Stimulated activated CD4-positive, alpha-beta T cell treated with anti-CD3 and anti-CD28 coated beads, Interleukin-12 subunit alpha, Interleukin-12 subunit beta, amount 100 ng/mL, for 24 hours (primary cell): ENCODE results near the gene MYLK2.
"Not testable (repeated sequence)": the region's sequence is repeated elsewhere in the genome, so short reads cannot be mapped to it uniquely, and the experiment has no call there.

Source experiments
- DNase-seq, 2 experiments: peaks; one replicate each; pipeline ENCODE4 v3.0.0-alpha.2; 2020; ENCODE audit warnings: low read depth in 2 of 2

Gene MYLK2

GRCh38 chr20:31819083-31819784 lies at the start of gene MYLK2:
MYLK2 (plus strand) TSS chr20:31819356; CDS start chr20:31819581, 225 bp downstream.
- DNase-seq: no peak

DNA sequence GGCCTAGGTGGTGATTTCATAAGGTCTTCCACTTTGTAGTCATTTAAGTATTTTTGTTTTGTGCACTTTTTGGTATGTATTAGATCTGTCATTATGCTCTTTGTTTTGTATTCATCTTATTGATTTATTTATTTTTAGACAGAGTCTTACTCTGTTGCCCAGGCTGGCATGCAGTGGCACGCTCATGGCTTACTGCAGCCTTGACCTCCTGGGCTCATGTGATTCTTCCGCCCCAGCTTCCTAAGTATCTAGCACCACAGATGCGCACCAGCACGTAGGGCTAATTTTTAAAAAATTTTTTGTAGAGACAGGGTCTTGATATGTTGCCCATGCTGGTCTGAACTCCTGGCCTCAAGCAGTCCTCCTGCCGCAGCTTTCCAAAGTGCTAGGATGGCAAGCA lies 49.5 kb upstream of the MYLK2 start:
- DNase-seq: no peak

- no peak for DNase-seq
Measured at GRCh38 chr20:31770243-31770642, 48.9 kb upstream of the MYLK2 start.

DNA sequence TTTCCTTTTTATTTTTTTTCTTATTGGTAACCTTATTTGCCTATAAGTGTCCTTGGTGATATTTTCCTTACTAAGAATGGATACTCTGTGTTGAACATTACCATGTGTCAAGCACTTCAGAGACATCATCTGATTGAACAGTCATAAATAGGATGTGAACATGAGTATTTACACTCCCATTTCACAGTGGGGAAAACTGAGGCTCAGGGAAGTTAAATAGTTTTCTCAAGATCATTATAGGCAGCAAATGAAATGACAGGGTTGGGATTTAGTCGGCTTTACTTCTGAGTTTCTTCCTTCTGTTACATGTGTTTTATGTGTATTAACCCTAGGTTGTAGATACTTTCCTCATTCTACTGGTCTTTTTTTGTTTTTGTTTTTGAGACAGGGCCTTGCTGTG lies 44.7 kb upstream of the MYLK2 start:
- no peak for DNase-seq

- no peak for DNase-seq
Measured at GRCh38 chr20:31780839-31781238, 38.3 kb upstream of the MYLK2 start.

DNA sequence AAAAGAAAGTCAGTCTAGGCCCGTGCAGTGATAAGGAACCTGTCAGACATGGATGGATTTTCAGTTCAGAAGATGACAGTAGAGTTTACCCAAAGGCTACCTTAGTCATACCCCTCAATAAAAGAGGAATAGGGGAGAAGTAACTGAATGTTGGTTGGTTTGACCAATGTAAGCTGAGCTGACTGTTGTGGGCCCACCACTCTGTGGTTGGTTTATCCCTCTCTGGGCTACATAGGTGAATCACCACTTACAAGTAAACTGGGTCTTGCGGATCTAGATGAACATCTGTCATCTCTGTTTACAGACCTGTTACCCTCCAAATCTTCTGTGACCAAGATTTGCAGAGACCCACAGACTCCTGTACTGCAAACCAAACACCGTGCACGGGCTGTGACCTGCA lies 37.2 kb upstream of the MYLK2 start:
- DNase-seq: no peak

DNA sequence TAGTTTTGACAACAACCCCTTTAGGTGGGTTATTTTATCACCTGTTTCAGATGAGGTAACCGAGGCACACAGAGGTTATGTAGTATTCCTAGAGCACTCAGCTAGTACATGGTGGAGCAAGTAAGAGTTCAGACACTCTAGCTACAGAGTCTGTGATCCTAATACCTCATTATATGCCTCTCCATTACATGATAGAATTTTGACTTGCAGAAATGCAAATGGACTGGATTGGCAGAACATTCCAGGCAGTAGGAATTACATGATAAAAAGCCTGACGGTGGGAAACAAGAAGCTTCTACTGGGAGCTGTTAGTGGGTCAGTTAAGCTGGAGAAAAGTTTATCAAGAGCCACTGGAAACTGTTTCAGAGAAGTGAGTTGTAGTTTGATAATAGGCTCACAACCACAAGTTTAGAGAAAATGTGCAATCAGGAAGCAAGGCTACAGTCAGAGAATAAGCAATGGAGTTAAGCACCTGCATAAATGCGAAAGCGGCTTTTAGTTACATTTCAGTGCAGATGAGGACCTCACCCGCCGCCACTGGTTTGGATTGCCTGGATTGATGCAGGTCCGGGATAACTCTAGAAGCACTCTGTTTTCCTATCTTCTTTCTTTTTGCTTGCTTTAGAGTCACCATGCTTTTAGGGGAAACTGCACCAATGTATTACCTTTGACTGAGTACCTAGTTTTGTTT lies 34.7 kb upstream of the MYLK2 start:
- DNase-seq: no peak

DNA sequence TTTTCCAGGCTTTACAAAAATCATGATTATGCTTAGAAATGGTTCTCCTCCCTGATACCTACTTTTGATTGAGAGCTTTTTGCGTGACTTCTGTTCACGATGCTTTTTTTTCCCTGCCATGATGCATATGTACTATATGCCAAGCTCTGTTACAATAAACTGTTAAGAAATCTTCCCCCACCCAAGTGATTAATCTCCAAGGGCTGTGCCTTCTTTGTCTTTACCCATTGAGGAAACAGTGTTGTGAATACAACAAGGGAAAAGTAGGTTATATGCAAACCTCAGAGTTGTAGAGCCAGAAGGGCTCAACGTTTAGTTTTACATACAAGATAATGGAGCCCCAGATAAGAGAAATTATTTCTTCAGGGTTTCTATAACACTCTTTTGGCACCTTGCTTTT lies 34.1 kb upstream of the MYLK2 start:
- DNase-seq: no peak

- DNase-seq: no peak
Measured at GRCh38 chr20:31788578-31788977, 30.6 kb upstream of the MYLK2 start.

- DNase-seq: no peak
Measured at GRCh38 chr20:31790401-31790800, 28.8 kb upstream of the MYLK2 start.

DNA sequence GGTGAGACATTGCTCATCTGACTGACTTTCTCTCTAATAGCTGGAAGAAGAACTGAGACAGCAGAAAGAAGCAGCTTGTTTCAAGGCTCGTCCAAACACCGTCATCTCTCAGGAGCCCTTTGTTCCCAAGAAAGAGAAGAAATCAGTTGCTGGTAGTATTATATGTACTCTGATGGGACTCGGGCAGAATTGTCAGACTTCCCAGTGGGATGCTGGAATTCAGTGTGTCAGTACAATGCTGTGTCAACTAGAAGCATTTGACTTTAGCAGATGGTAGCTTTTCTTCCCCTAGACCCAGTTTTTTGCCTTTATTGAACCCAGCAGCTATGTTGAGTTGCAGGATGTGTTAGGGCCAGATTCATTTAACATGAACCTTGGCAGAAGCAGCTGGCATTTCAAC lies 21.8 kb upstream of the MYLK2 start:
- DNase-seq: no peak

DNA sequence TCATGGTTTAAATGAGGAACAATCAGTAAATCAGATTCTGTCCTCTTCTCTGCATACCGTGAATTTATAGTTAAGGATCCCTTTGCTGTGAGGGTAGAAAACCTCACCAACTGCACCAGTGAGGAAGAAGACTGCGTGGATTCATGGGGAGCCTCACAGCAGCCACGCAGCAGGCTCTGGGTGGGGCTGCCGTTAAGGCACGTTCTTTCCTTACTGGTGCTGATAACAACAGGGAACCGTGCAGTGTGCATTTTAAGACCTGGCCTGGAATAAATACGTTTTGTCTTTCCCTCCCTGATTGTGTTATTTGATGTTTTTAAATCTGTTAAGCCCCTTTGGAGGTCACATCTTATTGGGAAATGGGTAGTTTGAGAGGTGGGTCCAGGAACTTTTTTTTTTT lies 17.6 kb upstream of the MYLK2 start:
- no peak for DNase-seq

DNA sequence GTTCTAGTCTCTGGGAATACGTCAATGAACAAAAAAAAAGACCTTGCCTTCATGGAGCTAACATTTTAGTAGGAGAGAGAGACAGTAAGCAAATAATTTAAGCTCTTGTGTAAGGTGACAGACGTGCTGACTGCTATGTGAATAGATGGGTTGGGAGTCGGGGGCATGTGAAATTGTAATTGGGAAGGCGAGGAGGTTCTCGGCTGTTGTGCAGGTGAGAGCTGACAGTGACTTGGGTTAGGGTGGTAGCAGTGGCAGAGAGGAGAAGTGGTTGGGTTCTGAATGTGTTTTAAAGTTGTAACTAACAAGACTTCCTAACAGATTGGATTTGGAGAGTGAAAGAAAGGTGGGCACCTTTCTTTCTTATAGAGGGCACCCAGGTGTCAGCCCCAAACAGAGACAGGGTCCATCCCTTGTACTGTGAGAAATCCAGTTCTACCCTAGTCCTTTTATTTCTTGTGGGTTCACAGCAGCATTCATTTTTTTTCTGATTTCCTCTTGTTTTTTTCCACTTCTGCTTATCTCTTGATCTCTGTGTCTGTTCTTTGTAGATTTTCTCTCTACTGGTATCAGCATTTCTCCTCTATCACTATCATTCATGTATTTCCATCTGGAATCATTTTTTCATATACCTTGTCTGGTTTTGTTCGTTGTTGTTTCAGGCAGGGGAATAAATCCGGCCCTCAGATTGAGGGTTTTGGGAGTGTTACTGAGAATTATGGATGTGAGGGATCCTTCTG lies 15.4 kb upstream of the MYLK2 start:
- no peak for DNase-seq

GRCh38 chr20:31806564-31807355 lies 12.4 kb upstream of the MYLK2 start:
- DNase-seq: no peak

DNA sequence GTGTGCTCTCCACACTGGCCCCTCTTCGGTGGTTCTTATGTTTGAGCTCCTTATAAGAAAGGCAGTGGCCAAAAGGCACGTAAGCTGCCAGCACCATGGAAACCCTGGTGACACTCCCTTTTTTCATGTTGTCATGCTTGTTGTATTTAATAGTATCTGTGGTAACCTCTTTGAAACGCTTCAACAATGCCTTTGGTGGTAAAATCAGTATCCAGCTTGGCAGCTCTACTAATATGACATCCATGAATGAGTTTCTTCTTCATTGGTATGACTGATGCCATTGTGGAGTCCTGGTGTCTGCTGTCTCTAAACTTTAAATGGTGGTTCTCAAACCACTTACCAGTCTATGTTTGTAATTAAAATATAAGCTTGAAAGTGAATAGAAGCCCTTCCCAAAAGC lies 10.7 kb upstream of the MYLK2 start:
- no peak for DNase-seq

DNA sequence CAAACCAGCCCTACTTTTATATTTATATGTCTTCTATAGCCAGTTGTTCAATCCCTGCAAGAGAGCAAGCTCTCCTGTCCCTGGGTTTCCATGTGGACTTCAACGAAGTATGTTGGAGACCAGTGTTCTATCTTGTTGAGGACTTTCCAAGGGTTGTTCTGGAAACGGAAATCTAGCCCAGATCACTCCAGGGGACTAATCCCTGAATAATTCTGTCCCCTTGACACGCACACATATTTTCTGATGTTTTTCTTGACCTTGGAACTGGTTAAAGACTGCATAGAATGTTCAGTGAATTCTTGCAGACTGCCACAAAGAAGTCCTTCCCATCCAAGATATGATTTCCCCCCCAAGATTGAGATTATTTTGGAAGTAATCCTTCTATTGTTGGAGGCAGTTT lies 9.5 kb upstream of the MYLK2 start:
- DNase-seq: no peak

DNA sequence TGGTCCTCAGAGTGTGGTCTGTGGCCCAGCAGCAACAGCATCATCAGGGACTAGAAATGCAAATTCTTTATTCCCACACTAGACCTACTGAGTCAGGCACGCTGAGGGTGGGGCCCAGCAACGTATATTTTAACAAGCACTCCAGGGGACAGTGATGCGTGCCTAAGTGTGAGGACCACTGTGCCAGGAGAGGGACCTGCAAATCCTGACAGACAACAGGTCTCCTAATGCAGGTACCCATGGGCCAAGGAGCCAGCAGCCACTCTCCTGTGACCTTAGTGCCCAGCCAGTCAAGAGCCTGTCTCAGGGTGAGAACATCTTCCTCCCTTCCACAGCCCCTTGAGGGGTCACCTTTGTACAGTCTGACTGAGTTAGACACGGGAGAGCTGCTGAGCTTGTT lies 8.0 kb upstream of the MYLK2 start:
- no peak for DNase-seq

DNA sequence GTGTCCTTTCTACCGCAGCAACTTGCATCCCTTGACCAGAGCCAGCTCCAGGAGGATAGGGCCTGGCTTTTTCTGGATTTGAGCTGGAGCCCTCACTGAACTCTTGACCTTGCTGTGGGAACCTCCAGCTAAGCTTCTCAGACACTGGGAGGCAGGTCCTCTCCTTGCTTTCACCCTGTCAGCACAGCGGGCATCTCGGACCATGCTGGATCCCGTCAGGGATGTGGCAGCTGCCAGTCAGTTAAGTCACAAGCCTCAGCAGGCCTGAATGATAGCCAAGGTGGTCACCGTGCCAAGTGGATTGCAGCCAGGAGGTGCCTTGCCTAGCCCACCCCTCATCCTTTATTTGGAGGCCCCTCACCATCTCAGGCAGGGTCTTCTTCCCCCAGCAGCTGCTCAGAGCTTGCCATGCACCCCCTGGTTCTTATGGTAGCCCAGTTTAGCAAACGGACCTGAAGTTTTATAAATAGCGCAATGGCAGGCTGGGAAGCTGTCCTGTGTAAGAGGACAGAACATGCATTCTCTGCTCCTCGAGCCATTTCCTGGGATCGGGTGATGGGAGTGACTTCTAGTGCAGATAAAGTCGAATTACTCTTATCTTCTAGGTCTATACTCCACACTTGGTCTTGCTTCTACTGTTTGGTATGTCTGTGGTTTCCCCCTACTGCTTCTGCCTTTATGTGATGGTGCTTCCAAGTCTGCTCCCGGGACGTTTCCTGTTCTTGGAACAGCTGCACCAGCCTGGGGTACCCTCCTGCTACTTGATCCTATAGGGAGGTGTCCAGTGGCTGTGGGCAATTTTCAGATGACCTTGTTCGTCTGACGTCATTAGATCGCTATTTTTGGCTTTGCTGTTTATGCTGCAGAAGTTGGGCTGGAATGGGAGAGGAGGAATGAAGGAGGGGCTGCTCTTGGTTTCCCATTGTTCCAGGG lies 7.1 kb upstream of the MYLK2 start:
- DNase-seq: no peak

DNA sequence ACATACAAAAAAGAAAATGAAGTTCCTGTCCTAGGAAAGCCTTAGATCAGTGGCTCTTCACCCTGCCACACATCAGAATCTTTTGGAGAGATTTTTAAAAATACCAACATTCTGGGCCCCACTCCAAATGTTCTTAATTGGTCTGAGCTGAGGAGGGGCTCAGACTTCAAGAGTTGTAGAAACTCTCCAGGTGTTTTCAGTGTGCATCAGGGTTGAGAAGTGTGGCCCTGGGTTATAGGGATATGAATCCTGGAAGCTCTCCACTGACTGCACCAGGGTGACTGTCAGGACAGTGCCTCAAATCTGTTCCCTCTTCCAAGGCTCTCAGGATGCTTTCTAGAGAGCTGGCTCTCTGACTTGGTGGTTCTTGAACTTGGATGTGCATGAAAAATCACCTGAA lies 5.5 kb upstream of the MYLK2 start:
- no peak for DNase-seq

DNA sequence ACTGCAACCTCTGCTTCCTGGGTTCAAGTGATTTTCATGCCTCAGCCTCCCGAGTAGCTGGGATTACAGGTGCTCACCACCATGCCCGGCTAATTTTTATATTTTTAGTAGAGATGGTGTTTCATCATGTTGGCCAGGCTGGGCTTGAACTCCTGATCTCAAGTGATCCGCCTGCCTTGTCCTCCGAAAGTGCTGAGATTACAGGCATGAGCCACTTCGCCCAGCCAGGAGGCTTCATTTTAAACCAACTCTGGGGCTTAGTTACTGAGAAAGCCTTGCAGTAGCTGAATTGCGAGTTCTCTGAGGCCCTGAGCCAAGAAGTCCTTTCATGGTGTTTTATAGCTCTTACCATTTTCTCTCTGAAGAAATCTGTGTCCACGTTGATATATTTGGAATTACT lies 5.0 kb upstream of the MYLK2 start:
- not testable (repeated sequence) for DNase-seq
